Testis (tissue), 2 donors: Measurements from ENCODE around the gene ADAM10.

Source experiments
- CTCF ChIP-seq, 3 experiments: fragments of 450-650 bp in 2 of 3; fragments of 200-600 bp in 1 of 3; sonication (generic) in 1 of 3; IDR thresholded peaks; one replicate each; pipeline ENCODE4 v1.5.1; 2016 to 2019; ENCODE audit warnings: antibody characterized with exemption in 3 of 3, mild to moderate bottlenecking in 2 of 3, moderate library complexity in 1 of 3
- POLR2A ChIP-seq: fragments of 450-650 bp; IDR thresholded peaks from one replicate; pipeline ENCODE4 v1.6.1; 2017; ENCODE audit warnings: antibody characterized with exemption, mild to moderate bottlenecking, moderate library complexity

GRCh38 chr15:58746174-58746573 lies 3.3 kb downstream of the ADAM10 start:
- no peak for TF ChIP-seq CTCF (IDR thresholded peaks at IDR 0.05)
- TF ChIP-seq POLR2A = no peak
